IMR-90 (cell line): Measurements from ENCODE around the gene REG3A. TPM values are rescaled to one million over a fixed set of nuclear protein-coding genes. Genes with fewer than 3 reads are reported as not detected.

ENCODE experiments used
- ATAC-seq: fragments of 200-7000 bp; cut with Tn5 transposase; 2 replicates; pipeline ENCODE4 v1.9.1; 2020; ENCODE audit warnings: low read depth, mild to moderate bottlenecking, moderate library complexity
- BruUV-seq: library from RNA; stranded (reverse); fragments of 400-500 nt; replicated peaks from 2 replicates; lab custom pipeline; 2021; lab: Mats Ljungman, UMichigan
- CTCF ChIA-PET: fragments of 300-600 bp; formaldehyde crosslinking; extraction: SDS; loops from one replicate; lab custom pipeline; 2021; ENCODE audit warnings: antibody characterized with exemption; lab: Yijun Ruan, JAX
- POLR2A ChIA-PET: fragments of 300-600 bp; sonication (Branson Sonifier 250); formaldehyde crosslinking; loops from one replicate; lab custom pipeline; 2022; ENCODE audit warnings: antibody characterized with exemption; ENCODE audit not compliant: unreplicated experiment; lab: Charles Lee
- DNase-seq: peaks from one replicate; pipeline ENCODE4 v3.0.0; 2013
- H2AFZ ChIP-seq: replicated peaks from 2 replicates; pipeline ENCODE3; 2013; ENCODE audit warnings: low read length, mild to moderate bottlenecking; ENCODE audit not compliant: poor library complexity
- H2AK5ac ChIP-seq: 2 replicates; pipeline ENCODE4 v1.6.1; 2013; ENCODE audit warnings: low read depth, low read length, inconsistent platforms
- H2AK9ac ChIP-seq: replicated peaks from 2 replicates; pipeline ENCODE3; 2013; ENCODE audit warnings: mild to moderate bottlenecking, low read depth, low read length, moderate library complexity; ENCODE audit not compliant: poor library complexity
- H2BK120ac ChIP-seq: 2 replicates; pipeline ENCODE4 v1.6.1; 2013; ENCODE audit warnings: low read depth, low read length, inconsistent platforms
- H2BK15ac ChIP-seq: 3 replicates; pipeline ENCODE4 v1.6.1; 2013; ENCODE audit warnings: low read depth, low read length, inconsistent platforms
- H2BK20ac ChIP-seq: 2 replicates; pipeline ENCODE4 v1.6.1; 2013; ENCODE audit warnings: low read depth, mild to moderate bottlenecking, inconsistent platforms, low read length, moderate library complexity
- H2BK5ac ChIP-seq: 2 replicates; pipeline ENCODE4 v1.6.1; 2013; ENCODE audit warnings: mild to moderate bottlenecking, low read depth, low read length, inconsistent platforms; ENCODE audit not compliant: poor library complexity, severe bottlenecking
- H3K14ac ChIP-seq: replicated peaks from 2 replicates; pipeline ENCODE4 v1.6.1; 2013; ENCODE audit warnings: low read depth, low read length, inconsistent platforms
- H3K18ac ChIP-seq: 2 replicates; pipeline ENCODE4 v1.6.1; 2013; ENCODE audit warnings: low read depth, low read length, control low read depth
- H3K23ac ChIP-seq: 2 replicates; pipeline ENCODE4 v1.6.1; 2013; ENCODE audit warnings: low read depth, low read length, inconsistent platforms
- H3K27ac ChIP-seq: 2 replicates; pipeline ENCODE4 v1.5.1; 2013; ENCODE audit warnings: mild to moderate bottlenecking, control low read depth, low read length; ENCODE audit not compliant: insufficient read depth
- H3K27me3 ChIP-seq: 2 replicates; pipeline ENCODE4 v1.6.1; 2013; ENCODE audit warnings: low read length; ENCODE audit not compliant: control insufficient read depth, insufficient read depth
- H3K36me3 ChIP-seq: 2 replicates; pipeline ENCODE4 v1.6.1; 2013; ENCODE audit warnings: low read length, mixed read lengths; ENCODE audit not compliant: control insufficient read depth, insufficient read depth
- H3K4ac ChIP-seq: 2 replicates; pipeline ENCODE4 v1.6.1; 2013; ENCODE audit warnings: low read depth, low read length, inconsistent platforms
- H3K4me1 ChIP-seq: 2 replicates; pipeline ENCODE4 v1.6.1; 2013; ENCODE audit warnings: low read length, mixed read lengths; ENCODE audit not compliant: control insufficient read depth, insufficient read depth
- H3K4me2 ChIP-seq: 2 replicates; pipeline ENCODE4 v1.6.1; 2013; ENCODE audit warnings: low read depth, mild to moderate bottlenecking, control low read depth, low read length, moderate library complexity
- H3K4me3 ChIP-seq: 2 replicates; pipeline ENCODE4 v1.5.1; 2013; ENCODE audit warnings: low read depth, mild to moderate bottlenecking, control low read depth, low read length, moderate library complexity; ENCODE audit not compliant: insufficient read depth
- H3K56ac ChIP-seq: 2 replicates; pipeline ENCODE4 v1.6.1; 2013; ENCODE audit warnings: low read length, inconsistent platforms; ENCODE audit not compliant: insufficient read depth; ENCODE audit errors: extremely low read depth
- H3K79me1 ChIP-seq, 2 experiments: 2 replicates each; pipeline ENCODE4 v1.6.1; 2013; ENCODE audit warnings: low read length in 2 of 2, inconsistent platforms in 1 of 2, low read depth in 1 of 2
- H3K9ac ChIP-seq: 2 replicates; pipeline ENCODE4 v1.6.1; 2013; ENCODE audit warnings: low read depth, low read length, control low read depth
- H3K9me1 ChIP-seq: 2 replicates; pipeline ENCODE4 v1.6.1; 2013; ENCODE audit warnings: low read length, inconsistent platforms; ENCODE audit not compliant: insufficient read depth
- H3K9me3 ChIP-seq: 2 replicates; pipeline ENCODE4 v1.6.1; 2013; ENCODE audit warnings: low read length; ENCODE audit not compliant: control insufficient read depth, insufficient read depth
- H4K20me1 ChIP-seq: 2 replicates; pipeline ENCODE4 v1.6.1; 2013; ENCODE audit warnings: low read length, inconsistent platforms; ENCODE audit not compliant: insufficient read depth
- H4K5ac ChIP-seq: 2 replicates; pipeline ENCODE4 v1.6.1; 2013; ENCODE audit warnings: mild to moderate bottlenecking, low read depth, low read length, control low read depth
- H4K8ac ChIP-seq, 2 experiments: 2 replicates each; pipeline ENCODE4 v1.6.1; 2013; ENCODE audit warnings: low read depth in 2 of 2, low read length in 2 of 2, control low read depth in 1 of 2, inconsistent platforms in 1 of 2
- H4K91ac ChIP-seq: 2 replicates; pipeline ENCODE4 v1.6.1; 2013; ENCODE audit warnings: low read depth, low read length, inconsistent platforms; ENCODE audit not compliant: insufficient read depth
- BHLHE40 ChIP-seq: fragments of 150-350 bp; IDR thresholded peaks from 2 replicates; pipeline ENCODE4 v1.6.1; 2016; ENCODE audit warnings: mild to moderate bottlenecking, low read depth, low read length
- CEBPB ChIP-seq: IDR thresholded peaks from 2 replicates; pipeline ENCODE4 v1.6.1; 2012; ENCODE audit warnings: low read depth, low read length, improper control_type of control experiment
- CHD1 ChIP-seq: IDR thresholded peaks from 2 replicates; pipeline ENCODE4 v1.6.1; 2012; ENCODE audit warnings: low read depth, low read length, improper control_type of control experiment
- CTCF ChIP-seq: conservative IDR thresholded peaks from 2 replicates; pipeline ENCODE4 v1.5.1; 2012; ENCODE audit warnings: mild to moderate bottlenecking, low read depth, low read length, improper control_type of control experiment
- ELK1 ChIP-seq: fragments of 150-350 bp; IDR thresholded peaks from 2 replicates; pipeline ENCODE4 v1.6.1; 2016; ENCODE audit warnings: low read depth, mild to moderate bottlenecking, low read length, moderate library complexity, borderline replicate concordance
- FOS ChIP-seq: fragments of 150-350 bp; IDR thresholded peaks from 2 replicates; pipeline ENCODE4 v1.6.1; 2016; ENCODE audit warnings: low read depth, low read length
- MAZ ChIP-seq: IDR thresholded peaks from 2 replicates; pipeline ENCODE4 v1.6.1; 2012; ENCODE audit warnings: low read depth, mild to moderate bottlenecking, low read length, improper control_type of control experiment, moderate library complexity, borderline replicate concordance
- MXI1 ChIP-seq: IDR thresholded peaks from 2 replicates; pipeline ENCODE4 v1.6.1; 2012; ENCODE audit warnings: low read depth, mild to moderate bottlenecking, low read length, moderate library complexity, borderline replicate concordance
- NFE2L2 ChIP-seq: fragments of 150-350 bp; IDR thresholded peaks from 2 replicates; pipeline ENCODE4 v1.6.1; 2016; ENCODE audit warnings: low read depth, mild to moderate bottlenecking, low read length
- POLR2A ChIP-seq: IDR thresholded peaks from 2 replicates; pipeline ENCODE4 v1.6.1; 2012; ENCODE audit warnings: mild to moderate bottlenecking, low read depth, low read length
- RAD21 ChIP-seq: IDR thresholded peaks from 2 replicates; pipeline ENCODE4 v1.6.1; 2012; ENCODE audit warnings: low read length, improper control_type of control experiment
- RCOR1 ChIP-seq: IDR thresholded peaks from 2 replicates; pipeline ENCODE4 v1.6.1; 2012; ENCODE audit warnings: mild to moderate bottlenecking, low read length, improper control_type of control experiment; ENCODE audit not compliant: insufficient replicate concordance
- RFX5 ChIP-seq: IDR thresholded peaks from 2 replicates; pipeline ENCODE4 v1.8.0; 2012; ENCODE audit warnings: low read depth, mild to moderate bottlenecking, low read length, moderate library complexity
- SMC3 ChIP-seq: fragments of 150-350 bp; IDR thresholded peaks from 2 replicates; pipeline ENCODE4 v1.6.1; 2016; ENCODE audit warnings: low read depth, mild to moderate bottlenecking, antibody characterized with exemption, low read length, moderate library complexity
- USF2 ChIP-seq: fragments of 150-350 bp; IDR thresholded peaks from 2 replicates; pipeline ENCODE4 v1.6.1; 2017; ENCODE audit warnings: mild to moderate bottlenecking, antibody characterized with exemption, low read length, low read depth
- WGBS, 2 experiments: methylation state at CpG; one replicate each; pipeline versions ENCODE4 v1.1.5 to v1.1.7; 2013; ENCODE audit warnings: missing lambda C conversion rate in 2 of 2; ENCODE audit not compliant: insufficient read length in 1 of 2; ENCODE audit errors: extremely low coverage in 2 of 2; 5-methylcytosine and 5-hydroxymethylcytosine counted together
- dilution Hi-C: fragments of 300-500 bp; cut with HindIII; formaldehyde crosslinking; loops from one replicate; pipeline ENCODE4 v1.14.3; 2018; ENCODE audit warnings: low sequenced_read_pairs; ENCODE audit not compliant: unreplicated experiment
- in situ Hi-C: fragments of 300-500 bp; cut with MboI; formaldehyde crosslinking; loops from 3 replicates; pipeline ENCODE4 v1.14.3; 2019; ENCODE audit warnings: low sequenced_read_pairs, inconsistent platforms, mixed read lengths
- intact Hi-C: fragments of 100-400 bp; cut with micrococcal nuclease; formaldehyde crosslinking; loops from 2 replicates; pipeline ENCODE4 v1.10.0; 2022
- polyA plus RNA-seq, 3 experiments: library from polyadenylated mRNA; depleted of rRNA; stranded (reverse); fragments of >200 nt; gene quantifications; 2 replicates each; pipeline ENCODE4 v1.2.3, GENCODE V29; 2012; ENCODE audit warnings: low replicate concordance in 1 of 3
- total RNA-seq: library from RNA; depleted of rRNA; stranded (reverse); fragments of >200 nt; gene quantifications from 2 replicates; pipeline ENCODE4 v1.2.3, GENCODE V29; 2012

The REG3A gene
- total and polyA plus RNA-seq, 2 of the 4 experiments (the other 2 are of a cell fraction): not detected

- Histone ChIP-seq H3K36me3 (no peaks in the 10 kb centered on the region), H2BK120ac (no peak overlapping the region), H3K4me2 (no peak overlapping the region), H3K9me3 (peaks cover 7% of the 10 kb centered on the region), H2BK15ac (no peak overlapping the region), H3K9ac (no peak overlapping the region), H4K20me1 (no peaks in the 10 kb centered on the region), H4K5ac (no peak overlapping the region), H2BK5ac (no peak overlapping the region), H4K8ac (no peak overlapping the region), H3K4me3 (no peak overlapping the region), H3K56ac (no peak overlapping the region), H3K27me3 (no peaks in the 10 kb centered on the region), H3K9me1 (no peaks in the 10 kb centered on the region), H3K79me1 (no peaks in the 10 kb centered on the region), H3K14ac (no peak overlapping the region), H4K91ac (no peak overlapping the region), H2AK9ac (no peak overlapping the region), H2AFZ (no peak overlapping the region), H3K23ac (no peak overlapping the region), H3K4ac (no peak overlapping the region), H2BK20ac (no peak overlapping the region), H2AK5ac (no peak overlapping the region), H3K4me1 (no peaks in the 10 kb centered on the region), H3K27ac (no peak overlapping the region), H3K18ac (no peak overlapping the region)
- DNase-seq (no peak), ATAC-seq (no peak)
- no TSS peak for BruUV-seq
- dilution Hi-C loops: no loop called here
- ChIA-PET POLR2A (no interaction called here), CTCF (no interaction called here)
- no CpG with 5 or more reads among the region's 2 CpGs for WGBS, 2 experiments
- intact Hi-C loops: no loop called here
- in situ Hi-C loops: no loop called here
- TF ChIP-seq ELK1 (no peak), FOS (no peak), CHD1 (no peak), USF2 (no peak), POLR2A (no peak), RCOR1 (no peak), RFX5 (no peak), MAZ (no peak), MXI1 (no peak), NFE2L2 (no peak), CEBPB (no peak), BHLHE40 (no peak), SMC3 (no peak), RAD21 (no peak), CTCF (no peak)
Measured at GRCh38 chr2:79116997-79117928, 42.3 kb downstream of the REG3A start.
